ENCODE results near the gene CD101.

DNA sequence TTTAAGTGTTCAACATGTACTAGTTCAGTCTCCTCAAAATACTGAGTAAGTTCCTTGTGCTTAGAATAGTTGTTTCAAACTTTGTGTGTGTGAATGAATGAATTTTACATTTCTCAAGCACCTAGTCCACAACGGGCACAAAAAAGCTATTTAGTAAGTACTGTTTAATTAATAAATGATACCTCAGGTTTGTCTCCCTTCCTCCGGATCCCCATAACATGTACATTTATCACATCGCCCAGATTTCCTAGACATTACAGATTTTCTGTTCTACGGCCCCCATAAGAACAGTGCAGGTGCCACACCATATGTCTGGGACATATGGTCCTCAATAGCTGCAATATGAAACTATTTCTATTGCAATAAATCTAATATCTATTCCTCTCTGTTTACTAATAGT is 57.2 kb downstream of the CD101 start:
- TF ChIP-seq, protein P1, sequence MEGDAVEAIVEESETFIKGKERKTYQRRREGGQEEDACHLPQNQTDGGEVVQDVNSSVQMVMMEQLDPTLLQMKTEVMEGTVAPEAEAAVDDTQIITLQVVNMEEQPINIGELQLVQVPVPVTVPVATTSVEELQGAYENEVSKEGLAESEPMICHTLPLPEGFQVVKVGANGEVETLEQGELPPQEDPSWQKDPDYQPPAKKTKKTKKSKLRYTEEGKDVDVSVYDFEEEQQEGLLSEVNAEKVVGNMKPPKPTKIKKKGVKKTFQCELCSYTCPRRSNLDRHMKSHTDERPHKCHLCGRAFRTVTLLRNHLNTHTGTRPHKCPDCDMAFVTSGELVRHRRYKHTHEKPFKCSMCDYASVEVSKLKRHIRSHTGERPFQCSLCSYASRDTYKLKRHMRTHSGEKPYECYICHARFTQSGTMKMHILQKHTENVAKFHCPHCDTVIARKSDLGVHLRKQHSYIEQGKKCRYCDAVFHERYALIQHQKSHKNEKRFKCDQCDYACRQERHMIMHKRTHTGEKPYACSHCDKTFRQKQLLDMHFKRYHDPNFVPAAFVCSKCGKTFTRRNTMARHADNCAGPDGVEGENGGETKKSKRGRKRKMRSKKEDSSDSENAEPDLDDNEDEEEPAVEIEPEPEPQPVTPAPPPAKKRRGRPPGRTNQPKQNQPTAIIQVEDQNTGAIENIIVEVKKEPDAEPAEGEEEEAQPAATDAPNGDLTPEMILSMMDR (IDR thresholded peaks at IDR 0.05; ENCODE audit: low read depth, low read length, poor library complexity, severe bottlenecking) = no peak
- no peak for TF ChIP-seq EZH2phosphoT487 (IDR thresholded peaks at IDR 0.05; ENCODE audit: borderline replicate concordance, low read length)

All from DOHH2 (cell line).